B cell (primary cell): ENCODE data around the gene SELP. TPM values are rescaled to one million over a fixed set of nuclear protein-coding genes. Genes with fewer than 3 reads are reported as not detected.

Source experiments
- ATAC-seq: fragments of 200-7000 bp; cut with Tn5 transposase; one replicate; pipeline ENCODE4 v1.10.0; 2021; ENCODE audit warnings: low read depth, mild to moderate bottlenecking, moderate number of reproducible peaks, moderate library complexity
- CTCF ChIA-PET: fragments of 350-600 bp; sonication (Branson Sonifier 250); formaldehyde crosslinking; loops from one replicate; lab custom pipeline; 2021; ENCODE audit warnings: antibody characterized with exemption, inconsistent platforms; lab: Charles Lee
- POLR2A ChIA-PET: fragments of 350-600 bp; sonication (Branson Sonifier 250); formaldehyde crosslinking; loops from one replicate; lab custom pipeline; 2021; ENCODE audit warnings: antibody characterized with exemption; lab: Charles Lee
- DNase-seq: peaks from one replicate; pipeline ENCODE4 v3.0.0; 2013
- H2AFZ ChIP-seq: 2 replicates; pipeline ENCODE4 v1.6.1; 2012; ENCODE audit warnings: mild to moderate bottlenecking, low read depth, low read length; ENCODE audit not compliant: insufficient read depth, poor library complexity, severe bottlenecking
- H3K27ac ChIP-seq, 2 donors: 1 replicate in 1 of 2; 2 replicates in 1 of 2; pipeline ENCODE4 v1.5.1; 2012 to 2013; ENCODE audit warnings: low read length in 2 of 2, mild to moderate bottlenecking in 2 of 2, moderate library complexity in 1 of 2
- H3K27me3 ChIP-seq, 4 experiments: fragments of 200-600 bp in 1 of 4; sonication (generic) in 1 of 4; replicated peaks in 1 of 4; 1 replicate in 2 of 4; 2 replicates in 2 of 4; pipeline versions ENCODE4 v1.6.1 to v1.7.0; 2013 to 2016; ENCODE audit warnings: low read length in 3 of 4, mild to moderate bottlenecking in 2 of 4, mixed read lengths in 1 of 4, moderate library complexity in 1 of 4; ENCODE audit not compliant: insufficient read depth in 4 of 4, control insufficient read depth in 3 of 4; ENCODE audit errors: control extremely low read depth in 1 of 4
- H3K36me3 ChIP-seq, 2 experiments: replicated peaks in 1 of 2; 1 replicate in 1 of 2; 2 replicates in 1 of 2; pipeline versions ENCODE4 v1.6.1 to v1.7.1; 2013; ENCODE audit warnings: low read length in 1 of 2; ENCODE audit not compliant: insufficient read depth in 2 of 2, control insufficient read depth in 1 of 2; ENCODE audit errors: control extremely low read depth in 1 of 2, extremely low read depth in 1 of 2
- H3K4me1 ChIP-seq, 2 donors: fragments of 200-600 bp in 1 of 2; sonication (generic) in 1 of 2; 1 replicate in 1 of 2; 2 replicates in 1 of 2; pipeline versions ENCODE4 v1.5.1 to v1.6.1; 2013 to 2017; ENCODE audit warnings: low read length in 2 of 2; ENCODE audit not compliant: control insufficient read depth in 2 of 2, insufficient read depth in 2 of 2
- H3K4me2 ChIP-seq: replicated peaks from 2 replicates; pipeline ENCODE3; 2012; ENCODE audit warnings: mild to moderate bottlenecking, low read depth, low read length; ENCODE audit not compliant: poor library complexity, severe bottlenecking
- H3K4me3 ChIP-seq, 5 experiments: fragments of 200-600 bp in 1 of 5; sonication (generic) in 1 of 5; 1 replicate in 3 of 5; 2 replicates in 2 of 5; pipeline versions ENCODE4 v1.5.1 to v1.7.0; 2011 to 2016; ENCODE audit warnings: low read length in 4 of 5, mild to moderate bottlenecking in 4 of 5, low read depth in 2 of 5, control low read depth in 1 of 5, moderate library complexity in 1 of 5; ENCODE audit not compliant: insufficient read depth in 1 of 5; ENCODE audit errors: control extremely low read depth in 1 of 5, extremely low read depth in 1 of 5
- H3K79me2 ChIP-seq: fragments of 200-600 bp; sonication (generic); one replicate; pipeline ENCODE4 v1.6.0; 2016; ENCODE audit warnings: low read length; ENCODE audit not compliant: control insufficient read depth, insufficient read depth
- H3K9ac ChIP-seq: fragments of 200-600 bp; sonication (generic); 2 replicates; pipeline ENCODE4 v1.6.1; 2017; ENCODE audit warnings: mild to moderate bottlenecking, low read length, moderate library complexity
- H3K9me3 ChIP-seq, 3 donors: one replicate each; pipeline versions ENCODE4 v1.6.1 to v1.7.1; 2013; ENCODE audit warnings: low read length in 2 of 3; ENCODE audit not compliant: control insufficient read depth in 2 of 3, insufficient read depth in 1 of 3; ENCODE audit errors: control extremely low read depth in 1 of 3
- H4K20me1 ChIP-seq: 2 replicates; pipeline ENCODE4 v1.6.0; 2012; ENCODE audit warnings: mild to moderate bottlenecking, low read length; ENCODE audit not compliant: insufficient read depth, control insufficient read depth, poor library complexity, severe bottlenecking
- H3K27ac Mint-ChIP-seq: one replicate; pipeline ENCODE4 v1.8.0; 2021; ENCODE audit warnings: mixed read lengths
- H3K27me3 Mint-ChIP-seq: one replicate; pipeline ENCODE4 v1.8.0; 2021; ENCODE audit warnings: mixed read lengths
- H3K4me1 Mint-ChIP-seq: one replicate; pipeline ENCODE4 v1.8.0; 2021; ENCODE audit warnings: mixed read lengths
- H3K4me3 Mint-ChIP-seq: one replicate; pipeline ENCODE4 v1.8.0; 2021; ENCODE audit warnings: mixed read lengths
- H3K9me3 Mint-ChIP-seq: one replicate; pipeline ENCODE4 v1.8.0; 2022; ENCODE audit warnings: mixed read lengths; ENCODE audit not compliant: insufficient read depth
- EZH2 ChIP-seq: IDR thresholded peaks from 2 replicates; pipeline ENCODE4 v1.6.1; 2012; ENCODE audit warnings: borderline replicate concordance, low read depth, mild to moderate bottlenecking, moderate library complexity, low read length; ENCODE audit not compliant: insufficient read depth, poor library complexity, severe bottlenecking
- WGBS: methylation state at CpG from one replicate; pipeline ENCODE4 v1.1.5; 2013; ENCODE audit warnings: missing lambda C conversion rate; ENCODE audit not compliant: insufficient coverage; 5-methylcytosine and 5-hydroxymethylcytosine counted together
- intact Hi-C: fragments of 100-400 bp; cut with micrococcal nuclease; formaldehyde crosslinking; loops from one replicate; pipeline ENCODE4 v1.10.0; 2022
- polyA minus RNA-seq: library from RNA; depleted of rRNA, polyadenylated mRNA; stranded (reverse); fragments of >200 nt; gene quantifications from 2 replicates; pipeline ENCODE4 v1.2.3, GENCODE V29; 2012
- polyA plus RNA-seq: library from polyadenylated mRNA; depleted of rRNA; stranded (reverse); fragments of >200 nt; gene quantifications from 2 replicates; pipeline ENCODE4 v1.2.3, GENCODE V29; 2012
- total RNA-seq, 2 donors: library from RNA; stranded (reverse); fragments of 120-200 nt in 1 of 2; gene quantifications; 1 replicate in 1 of 2; 2 replicates in 1 of 2; pipeline versions ENCODE4 v1.2.3 to v1.2.4, GENCODE V29; 2013 to 2022
- TF ChIP-seq, protein P1 (sequence below): fragments of 200-600 bp; IDR thresholded peaks from one replicate; pipeline ENCODE4 v1.8.0; 2022; ENCODE audit warnings: antibody characterized with exemption, mild to moderate bottlenecking

The SELP gene
- total RNA-seq: 0.87 and 0.99 TPM in 2 replicates
- total RNA-seq (2013): 5.9 TPM
- polyA plus RNA-seq: 1.9 and 2.7 TPM in 2 replicates
- polyA minus RNA-seq: 3.1 and 3.4 TPM in 2 replicates

DNA sequence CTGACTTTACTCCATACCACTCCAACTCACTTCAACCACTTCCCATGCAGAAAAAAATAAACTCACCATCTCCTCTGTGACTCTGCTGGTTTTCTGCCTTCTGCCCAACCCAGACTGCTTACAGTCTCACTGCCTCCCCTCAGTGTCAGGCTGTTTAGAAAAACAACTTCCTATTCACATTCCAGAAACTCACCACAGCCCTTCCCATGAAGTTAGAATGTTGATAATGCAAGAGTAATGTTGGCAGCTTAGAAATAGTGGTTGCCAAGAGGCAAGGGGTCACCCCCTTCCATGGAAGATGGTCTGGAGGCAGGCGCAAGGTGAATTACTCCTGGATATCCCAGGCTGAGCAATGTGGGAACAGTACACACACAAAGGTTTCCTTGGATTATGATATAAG is at the start of gene SELP:
SELP (minus strand) TSS at position 119 of the 400 bp plus-strand sequence; CDS start at position 69, 50 bp downstream.
- Histone ChIP-seq H3K4me1 (no peaks in the 10 kb centered on the region), H3K36me3 (no peaks in the 10 kb centered on the region), H3K79me2 (no peaks in the 10 kb centered on the region), H3K27me3 (no peaks in the 10 kb centered on the region), H2AFZ (no peak within 1 kb of the TSS), H3K4me3 (no peak within 1 kb of the TSS), H4K20me1 (no peaks in the 10 kb centered on the region), H3K9ac (no peak within 1 kb of the TSS), H3K4me2 (no peak within 1 kb of the TSS), H3K9me3 (peaks cover 0 to 21% (median 18%) of the 10 kb centered on the region in 3 donors), H3K27ac (no peak within 1 kb of the TSS)
- no peak for TF ChIP-seq EZH2
- TF ChIP-seq, protein P1, sequence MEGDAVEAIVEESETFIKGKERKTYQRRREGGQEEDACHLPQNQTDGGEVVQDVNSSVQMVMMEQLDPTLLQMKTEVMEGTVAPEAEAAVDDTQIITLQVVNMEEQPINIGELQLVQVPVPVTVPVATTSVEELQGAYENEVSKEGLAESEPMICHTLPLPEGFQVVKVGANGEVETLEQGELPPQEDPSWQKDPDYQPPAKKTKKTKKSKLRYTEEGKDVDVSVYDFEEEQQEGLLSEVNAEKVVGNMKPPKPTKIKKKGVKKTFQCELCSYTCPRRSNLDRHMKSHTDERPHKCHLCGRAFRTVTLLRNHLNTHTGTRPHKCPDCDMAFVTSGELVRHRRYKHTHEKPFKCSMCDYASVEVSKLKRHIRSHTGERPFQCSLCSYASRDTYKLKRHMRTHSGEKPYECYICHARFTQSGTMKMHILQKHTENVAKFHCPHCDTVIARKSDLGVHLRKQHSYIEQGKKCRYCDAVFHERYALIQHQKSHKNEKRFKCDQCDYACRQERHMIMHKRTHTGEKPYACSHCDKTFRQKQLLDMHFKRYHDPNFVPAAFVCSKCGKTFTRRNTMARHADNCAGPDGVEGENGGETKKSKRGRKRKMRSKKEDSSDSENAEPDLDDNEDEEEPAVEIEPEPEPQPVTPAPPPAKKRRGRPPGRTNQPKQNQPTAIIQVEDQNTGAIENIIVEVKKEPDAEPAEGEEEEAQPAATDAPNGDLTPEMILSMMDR: no peak
- WGBS: no CpG with 5 or more reads among the region's 1 CpG
- Mint-ChIP-seq H3K27me3 (no peaks in the 10 kb centered on the region), H3K9me3 (peaks cover 15% of the 10 kb centered on the region), H3K4me3 (no peak within 1 kb of the TSS), H3K4me1 (peaks cover 7% of the 10 kb centered on the region), H3K27ac (no peak within 1 kb of the TSS)
- CTCF ChIA-PET: interaction anchor here (0.7 to 1.3 kb wide), 4 partner anchors 28 to 82 kb away, joined by 3 read pairs; no protein-coding TSS in a partner anchor
- no peak for DNase-seq
- ATAC-seq: no peak
- POLR2A ChIA-PET: no interaction called here
- intact Hi-C loops: no loop called here

DNA sequence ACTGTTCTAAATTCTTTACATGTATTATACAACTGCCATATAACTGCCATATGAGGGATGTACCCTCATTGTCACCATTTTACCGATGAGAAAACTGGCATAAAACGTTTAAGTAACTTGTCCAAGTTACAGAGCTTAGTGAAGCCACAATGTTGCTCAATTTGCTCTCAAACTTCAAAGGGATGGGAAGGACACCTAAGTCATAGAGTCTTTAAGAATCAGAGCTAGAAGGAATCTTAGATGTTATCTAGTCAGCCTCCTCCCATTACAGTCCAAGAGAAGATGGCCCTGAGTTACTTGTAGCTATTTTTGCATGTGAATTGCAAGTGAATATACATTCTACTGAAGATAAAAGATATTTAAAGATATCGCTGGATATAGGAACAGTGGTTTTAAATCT is 49.8 kb upstream of the SELP start:
- intact Hi-C loops: loop anchor here (1.0 to 10.0 kb wide), 5 partner anchors 10 to 395 kb away; partner anchors contain the start of genes BLZF1 and KIFAP3
- H3K27ac ChIP-seq: peak overlapping the region; percentile 88 to 92
- H3K4me1 Mint-ChIP-seq: peaks cover 63% of the 10 kb centered on the region
- no peaks in the 10 kb centered on the region for H3K36me3 ChIP-seq
- H2AFZ ChIP-seq: no peak overlapping the region
- ChIA-PET CTCF (interaction anchor here (0.8 to 9.2 kb wide), 9 partner anchors 9 to 93 kb away, joined by 3 to 101 read pairs (median 5); partner anchors contain the start of gene F5), POLR2A (interaction anchor here (0.8 to 1.1 kb wide), 2 partner anchors 8 to 13 kb away, joined by 4 to 7 read pairs; no protein-coding TSS in a partner anchor)
- peak overlapping the region; percentile 91 for H3K27ac Mint-ChIP-seq
- no peak overlapping the region for H3K4me3 Mint-ChIP-seq
- no peaks in the 10 kb centered on the region for H3K9me3 Mint-ChIP-seq
- DNase-seq: peak; percentile 9
- H3K4me3 ChIP-seq: no peak overlapping the region
- peaks cover 11% of the 10 kb centered on the region for H3K79me2 ChIP-seq
- H3K27me3 Mint-ChIP-seq: no peaks in the 10 kb centered on the region
- 86% methylated on average over 2 of the region's 3 CpGs for whole genome bisulfite sequencing
- no peak overlapping the region for H3K9ac ChIP-seq
- no peak for ATAC-seq
- TF ChIP-seq EZH2: no peak
- TF ChIP-seq, protein P1: no peak
- H3K9me3 ChIP-seq: no peaks in the 10 kb centered on the region
- H3K4me2 ChIP-seq: peak overlapping the region; percentile 58
- H4K20me1 ChIP-seq: no peaks in the 10 kb centered on the region
- peaks cover 76 to 89% of the 10 kb centered on the region in 2 donors for H3K4me1 ChIP-seq
- no peaks in the 10 kb centered on the region for H3K27me3 ChIP-seq
